ENCODE measurements around the gene NAA35. TPM values are rescaled to one million over a fixed set of nuclear protein-coding genes. Genes with fewer than 3 reads are reported as not detected.

Gene NAA35
- total RNA-seq, 1 donor from 2014 or later, result 33.0 TPM

DNA sequence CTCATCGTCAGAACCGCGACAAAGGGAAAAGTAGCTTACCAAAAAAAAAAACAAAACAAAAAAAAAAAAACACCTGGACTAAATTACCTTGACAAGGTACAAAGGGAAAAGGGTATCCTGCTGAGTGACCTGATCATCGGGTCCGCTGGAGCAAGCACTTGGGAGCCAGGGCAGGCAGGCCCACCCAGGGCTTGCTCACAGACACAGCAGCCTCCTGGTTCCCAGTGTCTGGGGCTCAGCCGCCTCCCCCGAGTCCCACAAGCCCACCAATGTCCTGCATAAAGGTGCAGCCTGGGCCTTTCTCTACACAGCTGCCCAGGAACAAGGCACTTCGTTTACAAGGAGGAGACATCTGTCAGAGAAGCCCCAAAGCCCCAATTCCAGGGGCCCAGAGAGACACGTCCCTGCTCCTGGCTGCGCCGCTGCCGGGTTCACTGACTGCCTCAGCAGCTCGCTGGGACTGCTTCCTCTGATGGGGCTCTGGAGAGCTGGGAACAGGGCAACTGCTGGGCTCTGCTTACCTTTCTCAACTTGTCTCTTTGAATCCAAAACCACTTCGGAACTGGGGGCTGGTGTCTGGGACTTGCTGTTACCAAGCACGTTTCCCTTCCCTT lies 95.0 kb downstream of the NAA35 start:
- Mint-ChIP-seq H3K36me3 (ENCODE audit: unreplicated experiment) (peaks cover 8% of the 10 kb centered on the region), H3K27ac (ENCODE audit: unreplicated experiment) (peak overlapping the region; percentile 62), H3K4me1 (ENCODE audit: low read depth, unreplicated experiment) (peaks cover 6% of the 10 kb centered on the region), H3K4me3 (ENCODE audit: unreplicated experiment) (no peak overlapping the region), H3K9me3 (ENCODE audit: unreplicated experiment) (peaks cover 4% of the 10 kb centered on the region), H3K27me3 (ENCODE audit: unreplicated experiment) (no peaks in the 10 kb centered on the region)
- DNase-seq, result no peak
- TF ChIP-seq, protein P1, sequence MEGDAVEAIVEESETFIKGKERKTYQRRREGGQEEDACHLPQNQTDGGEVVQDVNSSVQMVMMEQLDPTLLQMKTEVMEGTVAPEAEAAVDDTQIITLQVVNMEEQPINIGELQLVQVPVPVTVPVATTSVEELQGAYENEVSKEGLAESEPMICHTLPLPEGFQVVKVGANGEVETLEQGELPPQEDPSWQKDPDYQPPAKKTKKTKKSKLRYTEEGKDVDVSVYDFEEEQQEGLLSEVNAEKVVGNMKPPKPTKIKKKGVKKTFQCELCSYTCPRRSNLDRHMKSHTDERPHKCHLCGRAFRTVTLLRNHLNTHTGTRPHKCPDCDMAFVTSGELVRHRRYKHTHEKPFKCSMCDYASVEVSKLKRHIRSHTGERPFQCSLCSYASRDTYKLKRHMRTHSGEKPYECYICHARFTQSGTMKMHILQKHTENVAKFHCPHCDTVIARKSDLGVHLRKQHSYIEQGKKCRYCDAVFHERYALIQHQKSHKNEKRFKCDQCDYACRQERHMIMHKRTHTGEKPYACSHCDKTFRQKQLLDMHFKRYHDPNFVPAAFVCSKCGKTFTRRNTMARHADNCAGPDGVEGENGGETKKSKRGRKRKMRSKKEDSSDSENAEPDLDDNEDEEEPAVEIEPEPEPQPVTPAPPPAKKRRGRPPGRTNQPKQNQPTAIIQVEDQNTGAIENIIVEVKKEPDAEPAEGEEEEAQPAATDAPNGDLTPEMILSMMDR (IDR thresholded peaks at IDR 0.05; ENCODE audit: partially characterized antibody, unreplicated experiment), result no peak

DNA sequence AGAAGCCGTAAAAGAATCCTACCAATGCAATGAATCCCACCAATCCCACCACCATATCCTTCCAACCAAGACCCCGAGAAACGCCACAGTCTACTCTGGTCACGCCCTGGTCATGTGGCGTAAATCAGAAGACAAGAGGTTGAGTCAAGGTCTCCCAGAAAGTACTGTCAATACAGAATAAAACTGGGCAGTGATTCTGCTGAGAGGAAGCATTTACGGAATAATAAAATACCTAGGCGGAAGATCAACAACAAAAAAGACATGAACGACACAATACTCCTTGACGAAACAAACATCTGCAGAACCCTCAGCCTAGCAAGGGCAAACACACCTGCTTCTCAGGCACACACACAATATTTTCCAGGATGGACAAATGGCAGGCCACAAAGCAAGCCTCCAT lies 95.6 kb downstream of the NAA35 start:
- peaks cover 8% of the 10 kb centered on the region for H3K36me3 Mint-ChIP-seq (ENCODE audit: unreplicated experiment)
- no peak overlapping the region for H3K4me3 Mint-ChIP-seq (ENCODE audit: unreplicated experiment)

DNA sequence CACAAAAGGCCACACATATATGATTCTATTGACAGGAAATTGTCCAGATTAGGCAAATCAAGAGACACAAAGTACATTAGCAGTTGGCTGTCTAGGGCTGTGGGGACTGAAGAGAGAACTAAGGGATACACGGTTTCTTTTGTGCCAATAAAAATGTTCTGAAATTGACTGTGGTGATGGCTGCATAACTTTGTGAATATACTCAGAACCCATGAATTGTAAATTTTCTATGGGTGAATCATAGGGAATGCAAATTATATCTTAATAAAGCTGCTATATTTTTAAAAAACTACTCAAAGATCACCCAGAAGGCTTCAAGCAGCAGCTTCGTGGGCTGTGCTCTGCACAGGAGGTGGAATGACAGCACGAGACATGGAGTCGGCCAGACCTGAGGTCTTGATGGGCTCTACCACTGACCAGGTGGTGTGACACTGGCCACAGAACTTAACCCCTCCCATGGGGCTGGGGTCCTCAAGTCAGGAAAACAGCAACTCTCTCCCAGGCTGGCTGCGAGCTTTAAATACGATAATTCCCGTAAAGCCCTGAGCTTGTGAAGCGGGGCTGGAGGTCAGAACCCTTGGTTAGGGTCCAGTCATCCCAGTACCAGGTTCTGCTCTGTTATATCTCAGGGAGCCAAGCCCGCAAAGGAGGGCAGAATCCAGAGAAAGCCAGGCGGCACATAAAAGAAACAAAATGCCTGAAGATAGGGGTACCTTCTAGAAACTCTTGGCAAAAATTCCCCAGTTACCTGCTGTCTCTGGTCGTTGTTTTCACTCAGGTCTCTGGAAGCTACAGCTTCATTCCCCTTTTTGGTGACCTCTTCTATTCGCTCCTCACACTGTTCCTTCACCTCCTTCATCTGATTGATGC lies 99.3 kb downstream of the NAA35 start:
- TF ChIP-seq, protein P1 (IDR thresholded peaks at IDR 0.05; ENCODE audit: partially characterized antibody, unreplicated experiment), result no peak
- H3K27ac Mint-ChIP-seq (ENCODE audit: unreplicated experiment), result no peak overlapping the region

More for the DNA sequence above, 95.6 kb downstream of the NAA35 start:
- TF ChIP-seq, protein P1 (IDR thresholded peaks at IDR 0.05; ENCODE audit: partially characterized antibody, unreplicated experiment), result no peak
- Mint-ChIP-seq H3K27ac (ENCODE audit: unreplicated experiment) (no peak overlapping the region), H3K4me1 (ENCODE audit: low read depth, unreplicated experiment) (peaks cover 6% of the 10 kb centered on the region), H3K9me3 (ENCODE audit: unreplicated experiment) (peaks cover 4% of the 10 kb centered on the region), H3K27me3 (ENCODE audit: unreplicated experiment) (no peaks in the 10 kb centered on the region)
- no peak for DNase-seq

DNA sequence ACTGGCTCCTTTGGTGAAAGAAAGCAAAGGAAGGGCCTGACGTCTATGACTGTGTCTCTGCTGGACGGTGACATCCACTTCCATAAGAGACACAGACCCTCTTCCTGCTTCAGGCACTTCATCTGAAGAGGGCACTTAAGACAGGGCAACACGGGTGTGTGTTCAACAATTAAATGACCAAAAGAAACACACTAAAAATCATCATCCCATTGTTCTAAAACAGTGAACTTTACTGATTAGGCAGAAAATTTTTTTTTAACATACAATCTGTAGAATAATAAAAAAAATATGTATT lies 99.9 kb downstream of the NAA35 start:
- no peak for DNase-seq
- Mint-ChIP-seq H3K27me3 (ENCODE audit: unreplicated experiment) (no peaks in the 10 kb centered on the region), H3K4me1 (ENCODE audit: low read depth, unreplicated experiment) (peaks cover 6% of the 10 kb centered on the region), H3K36me3 (ENCODE audit: unreplicated experiment) (peaks cover 8% of the 10 kb centered on the region), H3K27ac (ENCODE audit: unreplicated experiment) (no peak overlapping the region), H3K4me3 (ENCODE audit: unreplicated experiment) (no peak overlapping the region), H3K9me3 (ENCODE audit: unreplicated experiment) (no peaks in the 10 kb centered on the region)
- TF ChIP-seq, protein P1 (IDR thresholded peaks at IDR 0.05; ENCODE audit: partially characterized antibody, unreplicated experiment), result no peak

More for the DNA sequence above, 99.3 kb downstream of the NAA35 start:
- no peak overlapping the region for H3K4me3 Mint-ChIP-seq (ENCODE audit: unreplicated experiment)
- peaks cover 6% of the 10 kb centered on the region for H3K4me1 Mint-ChIP-seq (ENCODE audit: low read depth, unreplicated experiment)
- DNase-seq, result no peak
- H3K36me3 Mint-ChIP-seq (ENCODE audit: unreplicated experiment), result peaks cover 8% of the 10 kb centered on the region
- no peaks in the 10 kb centered on the region for H3K27me3 Mint-ChIP-seq (ENCODE audit: unreplicated experiment)
- no peaks in the 10 kb centered on the region for H3K9me3 Mint-ChIP-seq (ENCODE audit: unreplicated experiment)

DNA sequence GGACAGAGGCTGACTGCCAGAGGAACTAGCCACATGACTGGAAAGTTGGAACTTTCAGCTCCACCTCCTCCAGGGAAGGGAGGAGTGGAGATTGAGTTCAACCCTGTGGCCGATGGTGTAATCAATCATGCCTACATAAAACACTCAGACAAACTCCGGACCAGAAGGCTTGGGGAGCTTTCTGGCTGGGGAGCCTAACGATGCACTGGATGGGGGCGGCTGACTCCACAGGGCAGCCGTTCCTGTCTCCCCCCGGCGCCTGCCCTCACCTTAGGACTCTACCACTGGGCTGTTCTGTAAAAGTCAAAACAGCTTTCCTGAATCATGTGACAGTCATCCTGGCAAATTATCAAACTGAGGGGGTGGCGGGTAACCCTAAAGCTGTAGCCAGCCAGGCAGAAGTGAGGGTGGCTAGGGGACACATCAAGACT lies 100.4 kb downstream of the NAA35 start:
- Mint-ChIP-seq H3K9me3 (ENCODE audit: unreplicated experiment) (no peaks in the 10 kb centered on the region), H3K4me3 (ENCODE audit: unreplicated experiment) (no peak overlapping the region), H3K36me3 (ENCODE audit: unreplicated experiment) (peaks cover 8% of the 10 kb centered on the region), H3K27me3 (ENCODE audit: unreplicated experiment) (no peaks in the 10 kb centered on the region), H3K27ac (ENCODE audit: unreplicated experiment) (no peak overlapping the region), H3K4me1 (ENCODE audit: low read depth, unreplicated experiment) (peaks cover 4% of the 10 kb centered on the region)
- TF ChIP-seq, protein P1 (IDR thresholded peaks at IDR 0.05; ENCODE audit: partially characterized antibody, unreplicated experiment), result no peak
- no peak for DNase-seq
